DMS 273 (cell line): ENCODE data around the gene RDH14.

Experiments used
- DNase-seq: peaks from one replicate; lab custom pipeline; 2025; ENCODE audit not compliant: unreplicated experiment; lab: John Stamatoyannopoulos, UW

Gene RDH14

DNA sequence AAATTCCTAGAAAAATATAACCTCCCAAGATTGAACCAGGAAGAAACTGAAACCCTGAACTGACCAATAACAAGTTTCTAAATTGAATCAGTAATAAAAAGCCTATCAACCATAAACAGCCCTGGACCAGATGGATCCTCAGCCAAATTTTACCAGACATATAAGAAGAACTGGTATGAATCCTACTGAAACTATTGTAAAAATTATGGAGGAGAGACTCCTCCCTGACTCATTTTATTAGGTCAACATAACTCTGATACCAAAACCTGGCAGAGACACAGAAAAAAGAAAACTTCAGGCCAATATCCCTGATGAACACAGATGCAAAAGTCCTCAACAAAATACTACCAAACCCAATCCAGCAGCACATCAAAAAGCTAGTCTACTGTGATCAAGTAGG is 17.6 kb upstream of the RDH14 start:
- DNase-seq = no peak

DNA sequence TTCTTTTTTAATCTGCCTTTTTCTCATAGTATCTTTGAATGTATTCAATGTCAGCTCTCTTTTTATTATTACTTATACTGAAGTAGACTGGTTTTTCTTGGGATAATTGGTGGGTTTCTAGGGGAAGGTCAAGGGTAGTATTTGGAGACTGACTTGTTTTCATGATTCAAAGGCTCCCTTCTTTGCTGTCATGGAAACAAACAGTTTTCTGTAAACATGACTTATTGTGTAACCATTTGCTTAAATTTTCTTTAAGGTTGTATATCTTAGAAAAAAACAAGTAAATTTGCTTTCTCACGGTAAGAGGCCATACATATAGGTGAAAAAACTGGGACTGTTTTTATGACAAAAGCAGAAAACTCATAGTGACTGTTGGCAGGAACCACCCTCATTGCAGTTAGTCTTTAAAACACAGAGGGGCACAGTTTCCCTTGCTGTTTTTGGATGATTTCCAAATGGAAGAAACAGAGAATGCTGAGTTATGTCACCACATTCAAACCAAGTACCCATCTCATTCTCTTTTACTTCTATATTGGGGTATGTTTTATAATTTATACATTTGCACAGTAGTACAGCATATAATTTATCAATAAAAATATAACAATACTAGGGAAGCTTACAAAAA is 5.8 kb upstream of the RDH14 start:
- no peak for DNase-seq

DNA sequence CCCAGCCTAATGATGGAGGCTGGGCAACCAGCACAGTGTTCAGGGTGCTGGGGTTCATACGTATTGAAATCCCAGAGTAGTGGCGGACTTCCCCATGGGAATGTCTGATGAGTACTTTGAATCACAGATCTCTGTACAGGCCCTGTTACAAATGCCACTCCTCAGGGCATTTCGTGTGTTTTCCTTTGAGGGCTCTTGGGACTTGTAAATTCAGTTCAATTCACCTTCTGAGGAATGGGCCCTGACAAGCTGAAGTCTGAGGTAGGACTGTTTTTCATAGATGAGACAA is 288 bp upstream of the RDH14 start:
- DNase-seq = no peak

DNA sequence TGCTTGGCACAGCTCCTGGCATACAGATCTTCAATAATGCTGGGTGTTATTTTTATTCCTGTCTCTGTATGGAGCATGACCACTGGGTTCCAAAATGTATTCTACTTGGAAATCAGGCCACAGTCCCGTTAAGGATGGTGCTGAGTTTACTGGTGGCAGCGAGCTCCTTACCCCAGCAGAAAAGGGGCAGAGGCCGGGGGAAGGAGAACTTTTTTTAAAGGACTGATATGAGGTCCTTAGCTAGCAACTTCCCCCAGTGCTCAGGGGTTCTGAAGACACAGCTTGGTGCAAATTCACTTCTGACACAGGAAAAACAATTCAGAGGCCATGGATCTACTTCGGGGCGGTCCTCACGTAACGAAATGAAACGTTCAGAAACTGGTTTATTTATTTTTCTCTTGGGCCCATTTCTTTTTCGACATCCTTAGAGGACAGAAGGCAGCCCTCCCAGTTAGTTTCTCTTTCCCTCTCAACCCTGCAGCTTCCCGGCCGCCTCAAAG is 872 bp downstream of the RDH14 start:
- peak; percentile 53 for DNase-seq

DNA sequence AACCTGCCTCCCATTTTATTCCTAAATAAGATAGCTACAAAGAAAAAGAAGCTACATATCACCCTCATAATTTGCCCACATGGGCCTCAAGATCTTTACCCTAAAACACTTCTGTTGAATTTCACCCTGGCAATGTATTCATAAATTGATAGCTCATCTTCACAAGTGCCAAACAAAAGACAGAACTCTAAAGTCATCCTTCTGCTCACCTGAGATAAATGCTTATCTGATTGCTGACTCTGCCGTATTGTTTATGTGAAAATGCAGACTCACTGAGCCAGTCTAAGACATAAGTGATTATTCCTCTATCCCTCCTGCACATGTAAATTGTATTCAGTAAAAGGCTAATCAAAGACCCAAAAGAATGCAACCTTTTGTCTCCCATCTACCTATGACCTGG is 2.0 kb downstream of the RDH14 start:
- no peak for DNase-seq

DNA sequence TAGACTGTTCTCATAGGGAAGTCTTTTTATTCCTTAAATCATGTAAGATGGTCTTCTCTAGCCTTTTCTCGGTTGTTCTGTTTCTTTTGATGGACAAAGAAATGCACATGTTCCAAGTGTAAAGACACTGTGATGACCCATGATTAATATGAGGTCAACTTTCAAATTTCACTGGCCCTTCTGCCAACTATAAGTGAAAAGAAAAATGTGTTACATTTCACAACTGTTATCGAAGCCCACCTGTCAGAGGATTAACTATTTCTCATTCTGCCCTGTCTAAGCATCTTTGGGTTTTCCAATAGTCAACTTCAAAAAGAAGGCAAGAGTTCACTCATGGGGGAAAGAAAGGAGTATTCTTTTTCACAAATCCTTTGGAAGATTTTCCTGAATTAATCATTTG is 3.3 kb downstream of the RDH14 start:
- DNase-seq = no peak

DNA sequence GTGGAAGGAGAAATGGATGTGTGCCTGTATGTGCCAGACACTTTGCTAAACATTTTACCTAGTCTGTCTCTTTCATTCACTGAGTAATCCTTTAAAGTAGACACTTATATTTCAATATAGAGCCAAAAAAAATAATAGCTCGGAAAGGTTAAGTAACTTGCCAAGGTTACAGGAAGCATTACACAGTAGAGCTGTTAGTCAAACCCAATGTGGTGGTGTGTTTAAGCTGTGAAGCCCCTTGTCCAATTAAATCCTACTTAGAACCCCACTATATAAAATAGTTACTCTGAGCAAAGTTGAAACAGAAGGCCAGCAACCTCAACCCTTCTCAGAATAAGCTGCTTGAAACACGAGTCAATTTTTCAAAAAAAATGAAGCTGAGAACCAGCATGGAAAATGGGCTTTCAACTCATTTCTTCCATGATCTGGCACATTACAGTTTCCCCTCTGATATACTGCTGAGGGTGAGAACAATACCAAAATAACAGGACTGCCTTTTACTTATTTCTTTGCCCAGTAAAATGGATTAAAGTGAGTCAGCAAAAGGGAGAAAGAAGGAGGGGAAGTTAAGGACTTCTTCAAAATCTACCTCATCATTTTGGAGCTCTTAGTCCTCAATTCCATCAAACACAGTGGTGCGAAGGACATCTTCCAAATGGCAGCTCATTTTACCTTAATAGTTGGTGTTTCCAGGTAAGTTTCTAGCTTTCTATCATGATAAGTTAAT is 7.9 kb downstream of the RDH14 start:
- DNase-seq = no peak

DNA sequence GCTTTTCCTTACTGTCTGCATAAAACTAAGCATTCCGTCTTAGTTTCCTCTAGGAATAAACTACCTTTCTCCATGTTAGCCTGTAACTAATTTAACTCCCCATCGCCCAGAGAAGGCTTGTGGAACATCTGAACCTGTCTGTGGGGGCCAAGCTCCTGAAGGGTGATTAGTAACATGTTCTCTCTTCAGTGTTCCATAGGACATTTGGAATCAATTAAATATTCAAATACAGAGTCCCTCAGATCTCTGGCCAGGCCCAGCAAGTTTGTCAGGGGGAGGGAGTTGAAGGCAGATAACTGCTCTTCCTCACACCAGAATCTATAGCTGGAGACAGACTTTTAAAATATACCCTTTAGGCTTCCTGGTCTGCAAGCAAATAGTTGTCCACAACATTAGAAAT is 8.8 kb downstream of the RDH14 start:
- DNase-seq = no peak

DNA sequence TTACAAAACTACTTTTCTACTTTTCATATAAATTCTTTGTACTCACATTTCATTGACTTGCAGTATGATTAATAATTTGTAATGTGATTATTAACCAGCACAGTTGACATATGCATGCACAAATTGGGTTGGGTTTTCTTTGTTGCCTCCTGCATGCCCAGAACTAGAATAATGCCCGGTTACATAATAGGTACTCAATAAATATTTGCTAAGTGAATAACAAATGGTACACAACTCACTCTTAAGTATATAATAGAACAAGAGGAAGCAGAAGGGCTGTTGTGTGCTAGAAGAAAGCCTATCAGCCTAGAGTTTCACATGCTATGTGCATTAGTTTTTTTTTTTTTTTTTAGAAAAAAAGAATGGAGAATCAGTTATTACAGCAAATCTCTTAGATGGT is 9.3 kb downstream of the RDH14 start:
- DNase-seq = no peak

DNA sequence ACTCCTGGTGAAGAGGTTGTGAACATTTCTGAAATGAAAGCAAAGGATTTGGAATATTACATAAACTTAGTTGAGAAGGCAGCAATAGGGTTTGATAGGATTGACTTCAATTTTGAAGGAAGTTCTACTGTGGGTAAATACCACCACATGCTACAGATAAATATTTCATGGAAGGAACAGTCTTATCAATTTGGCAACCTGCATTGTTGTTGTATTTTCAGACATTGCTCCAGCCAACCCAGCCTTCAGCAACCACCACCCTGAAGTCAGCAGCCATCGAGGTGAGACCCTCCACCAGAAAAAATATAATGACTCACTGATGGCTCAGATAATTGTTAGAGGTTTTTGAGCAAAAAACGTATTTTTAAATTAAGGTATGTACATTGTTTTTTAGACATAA is 10.0 kb downstream of the RDH14 start:
- no peak for DNase-seq

DNA sequence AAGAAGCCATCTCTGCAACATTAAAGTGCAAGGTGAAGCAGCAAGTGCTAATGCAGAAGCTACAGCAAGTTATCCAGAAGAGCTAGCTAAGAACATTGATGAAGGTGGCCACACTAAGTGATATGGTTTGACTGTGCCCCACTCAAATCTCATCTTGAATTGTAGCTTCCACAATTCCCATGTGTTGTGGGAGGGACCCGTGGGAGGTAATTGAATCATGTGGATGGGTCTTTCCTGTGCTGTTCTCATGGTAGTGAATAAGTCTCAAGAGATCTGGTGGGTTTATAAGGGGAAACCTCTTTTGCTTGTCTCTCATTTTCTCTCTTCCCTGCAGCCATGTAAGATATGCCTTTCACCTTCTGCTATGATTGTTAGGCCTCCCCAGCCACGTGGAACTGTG is 11.4 kb downstream of the RDH14 start:
- no peak for DNase-seq

DNA sequence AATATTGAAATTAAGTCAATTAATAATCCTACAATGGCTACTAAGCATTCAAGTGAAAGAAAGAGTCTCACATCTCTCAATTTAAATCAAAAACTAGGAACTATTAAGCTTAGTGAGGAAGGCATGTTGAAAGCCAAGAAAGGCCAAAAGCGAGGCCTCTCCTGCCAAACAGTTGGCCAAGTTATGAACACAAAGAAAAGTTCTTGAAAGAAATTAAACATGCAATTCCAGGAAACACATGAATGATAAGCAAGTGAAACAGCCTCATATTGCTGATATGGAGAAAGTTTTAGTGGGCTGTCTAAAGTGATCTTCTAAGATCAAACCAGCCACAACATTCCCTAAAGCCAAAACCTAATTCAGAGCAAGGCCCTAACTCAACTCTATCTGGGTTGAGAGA is 11.8 kb downstream of the RDH14 start:
- no peak for DNase-seq

DNA sequence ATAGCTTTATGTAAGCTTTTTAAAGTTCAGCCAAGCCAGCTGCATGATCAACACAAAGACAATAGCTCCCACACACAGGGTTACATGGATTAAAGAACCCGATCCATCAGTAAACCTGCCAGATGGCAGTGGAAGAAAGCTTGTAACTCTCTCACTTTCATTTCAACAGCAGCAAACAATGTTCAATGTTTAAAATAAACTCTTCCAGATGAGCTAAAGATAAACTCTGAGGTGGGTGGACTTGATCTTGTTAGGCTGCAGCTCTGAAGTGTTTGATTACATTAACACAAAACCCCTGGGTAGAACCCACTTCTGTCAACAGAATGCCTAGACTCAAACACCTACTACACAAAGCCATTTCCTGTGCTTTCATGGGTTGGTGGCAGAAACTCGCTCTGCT is 13.9 kb downstream of the RDH14 start:
- peak; percentile 21 for DNase-seq

DNA sequence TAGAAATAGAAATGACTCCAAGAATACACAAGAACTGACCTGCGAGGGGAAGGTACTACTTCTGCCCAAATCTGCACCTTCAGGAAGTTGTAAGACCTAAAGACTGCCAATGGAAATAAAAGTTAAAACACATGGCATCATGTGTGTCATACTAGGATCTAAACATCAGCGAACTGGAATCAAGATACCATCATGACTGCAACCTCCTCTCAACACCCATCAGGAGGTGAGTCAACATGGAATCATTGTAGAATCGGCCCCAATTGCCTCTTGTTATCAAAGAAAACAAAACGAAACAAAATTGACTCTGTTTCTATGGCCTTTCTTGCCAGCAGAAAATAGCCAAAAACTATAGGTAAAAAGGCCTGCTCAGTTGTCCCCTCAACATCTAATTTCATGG is 15.1 kb downstream of the RDH14 start:
- no peak for DNase-seq

DNA sequence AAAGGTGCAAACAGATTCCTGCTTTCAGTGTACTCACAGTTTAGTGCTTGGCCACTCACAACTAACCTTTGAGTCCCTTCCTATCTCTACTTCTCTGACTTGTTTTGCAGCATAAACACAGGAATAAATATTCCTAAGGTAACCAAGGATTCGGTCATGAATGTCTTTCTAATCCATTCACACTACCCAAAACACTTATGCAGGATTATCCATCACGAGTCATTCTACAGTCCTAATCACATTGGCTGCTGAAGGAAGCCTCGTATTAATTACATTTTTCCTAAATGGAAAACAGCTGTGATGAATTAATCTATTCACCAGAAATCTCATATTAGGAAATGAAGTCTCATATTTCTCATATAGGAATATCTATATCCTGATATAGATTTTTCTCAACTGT is 16.3 kb downstream of the RDH14 start:
- no peak for DNase-seq

DNA sequence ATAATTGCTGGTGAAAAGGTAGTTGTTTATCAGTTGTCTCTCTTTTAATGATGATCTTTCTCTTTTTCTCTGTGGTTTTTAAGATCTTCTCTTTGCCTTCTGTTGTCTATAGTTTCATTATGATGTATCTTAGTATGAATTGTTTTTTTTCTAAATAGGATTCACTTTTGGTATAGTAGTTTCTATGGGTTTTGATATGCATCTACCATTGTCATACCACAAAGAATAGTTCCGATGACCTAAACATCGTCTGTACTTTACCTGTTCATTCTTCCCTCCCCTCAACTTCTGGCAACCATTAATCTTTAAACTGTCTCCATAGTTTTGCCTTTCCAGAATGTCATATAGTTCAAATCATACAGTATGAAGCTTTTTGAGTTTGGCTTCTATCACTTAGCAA is 19.6 kb downstream of the RDH14 start:
- DNase-seq = no peak

DNA sequence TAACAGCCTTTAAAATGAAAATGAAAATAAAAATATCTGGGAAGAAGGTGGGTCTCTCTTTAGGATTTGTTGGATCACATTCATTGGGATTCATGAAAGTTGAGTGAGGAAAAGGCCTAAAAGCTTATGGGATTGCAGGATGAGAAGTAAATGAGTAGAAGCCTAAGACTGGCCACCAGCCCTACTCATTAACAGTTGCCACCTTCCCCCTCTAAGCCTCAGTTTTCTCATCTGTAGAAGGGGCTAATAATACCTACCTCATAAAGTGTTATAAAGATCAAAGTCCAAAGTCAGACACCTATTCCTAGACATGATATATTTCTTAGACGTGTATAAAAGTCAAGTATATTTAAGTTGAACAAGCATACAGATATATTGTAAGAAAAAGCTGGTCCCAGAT is 23.8 kb downstream of the RDH14 start:
- DNase-seq = no peak

DNA sequence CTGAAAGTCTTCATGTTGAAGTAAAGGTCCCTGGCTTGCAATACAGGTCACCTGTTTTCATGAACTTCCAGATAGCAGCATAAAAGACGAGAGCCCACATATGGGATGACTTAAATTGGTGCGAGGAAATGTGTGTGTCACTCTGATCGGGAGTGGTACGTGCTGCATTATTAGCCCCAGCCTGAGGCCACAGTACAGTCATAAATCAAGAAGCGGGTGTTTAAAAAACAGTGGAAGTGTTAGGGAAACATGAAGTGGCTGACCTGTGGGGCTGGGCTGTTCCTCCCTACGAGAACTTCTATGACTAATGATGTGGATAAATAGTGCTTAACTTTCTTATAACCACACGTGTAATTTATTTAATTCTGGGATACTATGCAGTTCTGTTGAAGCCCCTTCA is 24.4 kb downstream of the RDH14 start:
- DNase-seq = no peak

DNA sequence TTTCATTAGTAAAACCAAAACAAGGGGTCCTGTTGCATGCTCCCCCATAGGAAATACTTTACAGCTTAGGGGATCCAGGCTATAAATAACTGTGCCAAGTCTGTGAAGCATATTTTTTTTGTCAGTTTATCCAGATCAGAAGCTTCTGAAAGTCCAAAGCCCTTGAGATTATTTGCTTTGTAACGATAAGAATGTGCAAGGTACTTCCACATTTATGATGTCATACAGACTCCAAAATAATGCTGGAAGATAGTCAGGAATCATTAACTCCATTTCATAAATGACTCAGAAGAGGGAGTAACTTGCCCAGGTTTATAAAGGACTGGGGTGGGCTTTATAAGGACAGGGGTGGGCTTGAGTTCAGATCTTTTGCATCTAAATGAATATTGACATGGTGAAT is 29.3 kb downstream of the RDH14 start:
- DNase-seq = no peak

DNA sequence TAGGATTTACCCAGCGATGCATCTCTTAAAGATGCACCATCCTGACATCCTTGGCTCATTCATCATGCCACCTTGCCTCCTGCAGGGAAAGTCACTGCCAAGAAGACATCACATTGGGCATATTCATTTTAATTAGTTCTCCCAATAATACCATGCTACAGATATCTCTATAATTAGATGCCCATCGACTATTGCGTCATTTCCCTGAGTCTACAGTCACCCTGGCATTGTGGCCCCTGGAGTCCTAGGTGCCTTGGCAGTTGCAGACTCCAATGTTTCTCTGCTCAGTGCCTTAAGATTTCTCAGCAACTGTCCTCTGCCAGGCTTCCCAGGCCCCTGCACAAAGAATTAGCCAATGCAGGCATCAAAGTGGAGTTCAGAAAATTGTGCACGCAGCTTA is 32.6 kb downstream of the RDH14 start:
- DNase-seq = no peak

DNA sequence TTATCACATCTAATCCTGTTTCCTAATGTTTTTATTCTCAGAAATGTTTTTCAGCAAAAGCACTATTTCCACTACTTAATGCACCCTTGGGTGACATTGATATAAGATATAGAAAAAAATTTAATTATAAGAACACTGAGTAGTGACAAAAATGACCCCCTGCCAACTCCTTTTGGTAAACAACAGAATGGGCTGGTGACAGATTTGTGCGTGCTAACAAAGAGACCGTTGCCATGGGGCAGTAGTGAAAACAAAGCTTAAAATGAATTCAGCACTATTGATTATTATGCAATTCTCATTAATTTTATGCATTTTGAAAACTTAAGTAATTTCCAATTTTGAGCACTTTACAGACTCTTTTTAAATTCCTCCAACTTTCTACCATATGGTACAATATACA is 33.1 kb downstream of the RDH14 start:
- DNase-seq = no peak

DNA sequence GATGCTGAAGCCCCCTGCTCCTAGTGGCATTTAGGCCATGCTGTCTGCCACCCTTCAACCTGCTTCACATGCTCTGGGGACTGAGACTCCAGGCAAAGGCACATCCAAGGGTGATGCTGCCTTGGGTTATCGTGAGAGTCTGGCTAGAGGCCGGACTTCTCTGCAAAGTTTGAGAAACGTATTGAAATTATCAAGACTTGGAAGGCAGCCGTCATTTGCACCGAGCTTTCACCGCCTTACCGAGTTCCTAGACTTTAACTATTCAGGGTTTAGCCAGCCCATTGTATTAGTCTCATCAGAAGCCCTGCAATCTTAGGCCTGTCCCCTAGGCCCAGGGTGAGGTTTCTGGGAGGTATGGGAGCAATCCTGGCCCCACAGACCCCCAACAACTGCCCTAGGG is 34.0 kb downstream of the RDH14 start:
- DNase-seq = no peak

DNA sequence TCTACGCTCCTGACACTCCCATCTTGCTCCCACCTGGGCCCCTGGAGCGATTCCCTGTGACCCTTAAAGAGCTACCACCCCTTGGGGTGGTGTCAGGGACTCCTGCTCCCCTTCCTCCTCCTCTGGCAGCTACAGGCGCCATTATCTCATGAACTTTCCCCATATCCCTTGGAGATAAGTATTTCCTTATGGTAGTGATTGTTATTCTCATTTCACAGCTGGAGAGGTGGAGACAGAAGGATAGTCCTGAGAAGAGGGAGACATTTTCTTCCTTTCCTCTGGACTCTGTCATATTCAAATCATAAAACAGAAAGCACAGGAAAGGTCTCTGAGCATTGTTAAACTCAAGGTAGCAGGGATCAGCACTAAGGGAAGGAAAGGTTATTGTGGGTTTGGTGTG is 34.6 kb downstream of the RDH14 start:
- DNase-seq = no peak
